Cardiac muscle cell (in vitro differentiated cells and primary cell): Measurements from ENCODE around the gene TTC9C. TPM values are rescaled to one million over a fixed set of nuclear protein-coding genes. Genes with fewer than 3 reads are reported as not detected.

Experiments used
- DNase-seq, 2 donors: peaks; one replicate each; pipeline versions ENCODE4 v3.0.0 to v3.0.0-alpha.2; 2010 to 2017; ENCODE audit warnings: low read depth in 1 of 2, low spot score in 1 of 2
- H3K27ac ChIP-seq: fragments of 200-600 bp; sonication (generic); 2 replicates; pipeline ENCODE4 v1.5.1; 2016
- H3K27me3 ChIP-seq: fragments of 200-600 bp; sonication (generic); 2 replicates; pipeline ENCODE4 v1.6.0; 2016; ENCODE audit warnings: control low read depth
- H3K36me3 ChIP-seq: fragments of 200-600 bp; sonication (generic); 2 replicates; pipeline ENCODE4 v1.5.1; 2016; ENCODE audit warnings: control low read depth
- H3K4me1 ChIP-seq: fragments of 200-600 bp; sonication (generic); 2 replicates; pipeline ENCODE4 v1.8.1; 2017; ENCODE audit warnings: low read depth, mild to moderate bottlenecking, mixed run types
- H3K4me3 ChIP-seq: fragments of 200-600 bp; sonication (generic); 2 replicates; pipeline ENCODE4 v1.5.1; 2016; ENCODE audit warnings: mild to moderate bottlenecking
- H3K9me3 ChIP-seq: fragments of 200-600 bp; sonication (generic); 2 replicates; pipeline ENCODE4 v1.5.1; 2017; ENCODE audit warnings: low read depth, mild to moderate bottlenecking, control low read depth
- polyA plus RNA-seq: library from polyadenylated mRNA; unstranded; fragments of >200 nt; fragmentation: Nextera tagmentation; extraction: Ambion mirVana; gene quantifications from 2 replicates; pipeline ENCODE4 v1.2.1, GENCODE V29; 2016
- total RNA-seq: library from RNA; depleted of rRNA; stranded (reverse); fragments of >200 nt; gene quantifications from 2 replicates; pipeline ENCODE4 v1.2.3, GENCODE V29; 2016
- TF ChIP-seq, protein P1 (sequence below): IDR thresholded peaks from 2 replicates; pipeline ENCODE4 v1.5.1; 2012; ENCODE audit warnings: low read depth, mild to moderate bottlenecking, low read length

Gene TTC9C
- total and polyA plus RNA-seq, 2 experiments from 2014 or later, result 37.3 to 39.0 TPM

DNA sequence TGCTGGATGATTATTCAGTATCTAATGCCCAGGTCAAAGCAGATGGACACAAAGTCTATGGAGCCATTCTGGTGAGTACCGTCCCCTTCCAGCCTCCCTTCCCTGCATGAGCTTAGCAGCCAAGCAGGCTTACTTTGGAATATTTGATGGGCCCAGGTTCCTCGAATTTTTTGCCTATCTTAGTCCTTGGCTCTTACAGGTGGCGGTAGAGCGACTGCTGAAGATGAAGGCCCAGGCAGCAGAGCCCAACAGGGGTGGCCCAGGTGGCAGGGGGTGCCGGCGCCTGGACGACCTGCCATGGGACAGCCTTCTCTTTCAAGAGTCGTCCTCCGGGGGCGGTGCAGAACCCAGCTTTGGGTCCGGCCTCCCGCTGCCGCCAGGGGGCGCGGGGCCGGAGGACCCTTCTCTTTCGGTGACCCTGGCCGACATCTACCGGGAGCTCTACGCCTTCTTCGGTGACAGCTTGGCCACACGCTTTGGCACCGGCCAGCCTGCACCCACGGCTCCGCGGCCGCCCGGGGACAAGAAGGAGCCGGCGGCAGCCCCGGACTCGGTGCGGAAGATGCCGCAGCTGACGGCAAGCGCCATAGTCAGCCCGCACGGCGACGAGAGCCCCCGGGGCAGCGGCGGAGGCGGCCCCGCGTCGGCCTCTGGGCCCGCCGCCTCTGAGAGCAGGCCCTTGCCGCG is 58.2 kb downstream of the TTC9C start:
- Histone ChIP-seq H3K27me3 (no peaks in the 10 kb centered on the region), H3K9me3 (no peaks in the 10 kb centered on the region), H3K27ac (peak overlapping the region; percentile 82), H3K4me3 (peak overlapping the region; percentile 51), H3K4me1 (peaks cover 10% of the 10 kb centered on the region), H3K36me3 (peaks cover 14% of the 10 kb centered on the region)
- TF ChIP-seq, protein P1, sequence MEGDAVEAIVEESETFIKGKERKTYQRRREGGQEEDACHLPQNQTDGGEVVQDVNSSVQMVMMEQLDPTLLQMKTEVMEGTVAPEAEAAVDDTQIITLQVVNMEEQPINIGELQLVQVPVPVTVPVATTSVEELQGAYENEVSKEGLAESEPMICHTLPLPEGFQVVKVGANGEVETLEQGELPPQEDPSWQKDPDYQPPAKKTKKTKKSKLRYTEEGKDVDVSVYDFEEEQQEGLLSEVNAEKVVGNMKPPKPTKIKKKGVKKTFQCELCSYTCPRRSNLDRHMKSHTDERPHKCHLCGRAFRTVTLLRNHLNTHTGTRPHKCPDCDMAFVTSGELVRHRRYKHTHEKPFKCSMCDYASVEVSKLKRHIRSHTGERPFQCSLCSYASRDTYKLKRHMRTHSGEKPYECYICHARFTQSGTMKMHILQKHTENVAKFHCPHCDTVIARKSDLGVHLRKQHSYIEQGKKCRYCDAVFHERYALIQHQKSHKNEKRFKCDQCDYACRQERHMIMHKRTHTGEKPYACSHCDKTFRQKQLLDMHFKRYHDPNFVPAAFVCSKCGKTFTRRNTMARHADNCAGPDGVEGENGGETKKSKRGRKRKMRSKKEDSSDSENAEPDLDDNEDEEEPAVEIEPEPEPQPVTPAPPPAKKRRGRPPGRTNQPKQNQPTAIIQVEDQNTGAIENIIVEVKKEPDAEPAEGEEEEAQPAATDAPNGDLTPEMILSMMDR, result peak; percentile 98
- DNase-seq, result peak; percentile 85 to 93

DNA sequence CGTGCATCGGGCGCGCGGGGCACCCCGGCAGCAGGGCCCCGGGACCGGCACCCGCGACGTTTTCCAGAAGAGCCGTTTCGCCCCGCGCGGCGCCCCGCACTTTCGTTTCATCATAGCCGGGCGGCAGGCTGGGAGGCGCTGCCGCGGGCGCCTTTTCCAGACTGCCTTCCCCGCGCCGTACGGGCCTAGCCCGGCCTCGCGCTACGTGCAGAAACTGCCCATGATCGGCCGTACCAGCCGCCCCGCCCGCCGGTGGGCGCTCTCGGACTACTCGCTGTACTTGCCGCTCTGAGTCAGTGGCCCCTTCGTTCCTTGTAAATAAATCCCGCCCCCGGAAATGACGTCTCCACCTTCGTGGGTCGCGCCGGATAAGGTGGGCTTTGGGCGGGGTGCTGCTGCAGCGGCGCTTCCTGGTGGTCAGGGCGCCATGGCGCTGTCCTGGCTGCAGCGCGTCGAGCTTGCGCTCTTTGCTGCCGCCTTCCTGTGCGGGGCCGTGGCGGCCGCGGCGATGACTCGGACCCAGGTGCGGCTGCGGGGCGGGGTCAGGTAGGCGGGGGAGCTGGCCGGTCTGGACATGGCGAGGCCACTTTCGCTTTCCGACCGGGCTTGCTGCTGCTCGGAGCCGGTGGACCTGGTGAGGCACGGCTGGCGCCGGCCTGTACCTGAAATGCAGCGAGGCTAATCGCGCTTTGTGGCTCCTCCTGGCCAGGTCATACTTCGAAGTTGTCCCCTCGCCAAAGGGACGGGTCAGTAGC is 58.9 kb downstream of the TTC9C start, which contains the start of gene TMEM179B:
Gene TMEM179B (plus strand): TSS at position 398 of the 755 bp plus-strand sequence. CDS start 30 bp downstream, at position 428.
- H3K9me3 ChIP-seq, result no peaks in the 10 kb centered on the region
- TF ChIP-seq, protein P1, result peak; percentile 67
- peak within 1 kb of the TSS; percentile 82 for H3K27ac ChIP-seq
- DNase-seq, result peak; percentile 98 to 100
- H3K27me3 ChIP-seq, result no peaks in the 10 kb centered on the region
- H3K4me3 ChIP-seq, result peak within 1 kb of the TSS; percentile 51
- H3K36me3 ChIP-seq, result peaks cover 10% of the 10 kb centered on the region
- H3K4me1 ChIP-seq, result peaks cover 10% of the 10 kb centered on the region

Other genes with a start within 250 kb of the TTC9C start
- gene AHNAK, start 181.7 kb upstream of the TTC9C start, total RNA-seq, result 50.1 and 77.1 TPM in 2 replicates
- 10.9 and 13.4 TPM in 2 replicates for gene AHNAK, start 181.7 kb upstream of the TTC9C start, polyA plus RNA-seq
- 1,990 and 2,091 TPM in 2 replicates for gene EEF1G, start 154.6 kb upstream of the TTC9C start, total RNA-seq
- 769 and 853 TPM in 2 replicates for gene EEF1G, start 154.6 kb upstream of the TTC9C start, polyA plus RNA-seq
- gene TUT1, start 137.0 kb upstream of the TTC9C start, total RNA-seq, result 14.9 and 29.1 TPM in 2 replicates
- 18.7 and 32.1 TPM in 2 replicates for gene TUT1, start 137.0 kb upstream of the TTC9C start, polyA plus RNA-seq
- 101 and 108 TPM in 2 replicates for gene MTA2, start 126.6 kb upstream of the TTC9C start, total RNA-seq
- 22.9 and 31.9 TPM in 2 replicates for gene MTA2, start 126.6 kb upstream of the TTC9C start, polyA plus RNA-seq
- gene EML3, start 115.7 kb upstream of the TTC9C start, total RNA-seq, result 21.1 and 42.8 TPM in 2 replicates
- gene EML3, start 115.7 kb upstream of the TTC9C start, polyA plus RNA-seq, result 32.0 and 38.4 TPM in 2 replicates
- gene ROM1, start 115.2 kb upstream of the TTC9C start, total RNA-seq, result 3.3 and 3.5 TPM in 2 replicates
- 6.9 and 7.9 TPM in 2 replicates for gene ROM1, start 115.2 kb upstream of the TTC9C start, polyA plus RNA-seq
- 46.4 and 52.0 TPM in 2 replicates for gene B3GAT3, start 106.5 kb upstream of the TTC9C start, total RNA-seq
- 53.0 and 64.9 TPM in 2 replicates for gene B3GAT3, start 106.5 kb upstream of the TTC9C start, polyA plus RNA-seq
- gene GANAB, start 81.9 kb upstream of the TTC9C start, total RNA-seq, result 110 TPM in 2 replicates
- gene GANAB, start 81.9 kb upstream of the TTC9C start, polyA plus RNA-seq, result 143 and 151 TPM in 2 replicates
- 33.9 and 36.3 TPM in 2 replicates for gene INTS5, start 75.2 kb upstream of the TTC9C start, total RNA-seq
- 32.2 and 40.1 TPM in 2 replicates for gene INTS5, start 75.2 kb upstream of the TTC9C start, polyA plus RNA-seq
- gene C11orf98, start 63.3 kb upstream of the TTC9C start, total RNA-seq, result 136 and 141 TPM in 2 replicates
- 115 and 136 TPM in 2 replicates for gene C11orf98, start 63.3 kb upstream of the TTC9C start, polyA plus RNA-seq
- gene CSKMT, start 63.2 kb upstream of the TTC9C start, total RNA-seq, result 3.8 and 11.0 TPM in 2 replicates
- gene CSKMT, start 63.2 kb upstream of the TTC9C start, polyA plus RNA-seq, result 14.1 and 25.1 TPM in 2 replicates
- 13.0 and 18.8 TPM in 2 replicates for gene UQCC3, start 56.8 kb upstream of the TTC9C start, total RNA-seq
- gene UQCC3, start 56.8 kb upstream of the TTC9C start, polyA plus RNA-seq, result 32.3 and 33.5 TPM in 2 replicates
- gene LBHD1, start 56.2 kb upstream of the TTC9C start, total RNA-seq, result 11.1 and 11.6 TPM in 2 replicates
- 10.1 and 11.7 TPM in 2 replicates for gene LBHD1, start 56.2 kb upstream of the TTC9C start, polyA plus RNA-seq
- 235 and 302 TPM in 2 replicates for gene UBXN1, start 49.4 kb upstream of the TTC9C start, total RNA-seq
- gene UBXN1, start 49.4 kb upstream of the TTC9C start, polyA plus RNA-seq, result 109 and 111 TPM in 2 replicates
- 0.81 and 1.9 TPM in 2 replicates for gene LRRN4CL, start 39.0 kb upstream of the TTC9C start, total RNA-seq
- 0.24 TPM in 1 of 2 replicates, not detected in the other for gene LRRN4CL, start 39.0 kb upstream of the TTC9C start, polyA plus RNA-seq
- gene BSCL2, start 21.1 kb upstream of the TTC9C start, total RNA-seq, result 70.3 and 73.8 TPM in 2 replicates
- gene BSCL2, start 21.1 kb upstream of the TTC9C start, polyA plus RNA-seq, result 73.7 and 79.2 TPM in 2 replicates
- gene GNG3, start 20.8 kb upstream of the TTC9C start, total RNA-seq, result 0.67 TPM in 1 of 2 replicates, not detected in the other
- 2.6 and 3.0 TPM in 2 replicates for gene GNG3, start 20.8 kb upstream of the TTC9C start, polyA plus RNA-seq
- gene HNRNPUL2, start 1.0 kb upstream of the TTC9C start, total RNA-seq, result 13.7 and 20.0 TPM in 2 replicates
- gene HNRNPUL2, start 1.0 kb upstream of the TTC9C start, polyA plus RNA-seq, result 2.9 and 3.2 TPM in 2 replicates
- 12.5 and 14.3 TPM in 2 replicates for gene ZBTB3, start 25.7 kb downstream of the TTC9C start, total RNA-seq
- gene ZBTB3, start 25.7 kb downstream of the TTC9C start, polyA plus RNA-seq, result 10.4 and 10.8 TPM in 2 replicates
- 67.2 and 101 TPM in 2 replicates for gene POLR2G, start 33.1 kb downstream of the TTC9C start, total RNA-seq
- 195 and 219 TPM in 2 replicates for gene POLR2G, start 33.1 kb downstream of the TTC9C start, polyA plus RNA-seq
- gene TAF6L, start 42.9 kb downstream of the TTC9C start, total RNA-seq, result 33.1 and 38.8 TPM in 2 replicates
- gene TAF6L, start 42.9 kb downstream of the TTC9C start, polyA plus RNA-seq, result 46.3 and 56.3 TPM in 2 replicates
- gene TMEM179B, start 58.9 kb downstream of the TTC9C start, total RNA-seq, result 34.2 and 55.2 TPM in 2 replicates
- 78.6 and 81.8 TPM in 2 replicates for gene TMEM179B, start 58.9 kb downstream of the TTC9C start, polyA plus RNA-seq
- 87.1 and 88.9 TPM in 2 replicates for gene TMEM223, start 63.5 kb downstream of the TTC9C start, total RNA-seq
- gene TMEM223, start 63.5 kb downstream of the TTC9C start, polyA plus RNA-seq, result 92.4 and 102 TPM in 2 replicates
- gene NXF1, start 77.0 kb downstream of the TTC9C start, total RNA-seq, result 52.8 and 60.7 TPM in 2 replicates
- 96.7 and 127 TPM in 2 replicates for gene NXF1, start 77.0 kb downstream of the TTC9C start, polyA plus RNA-seq
- 38.5 and 45.2 TPM in 2 replicates for gene STX5, start 103.6 kb downstream of the TTC9C start, total RNA-seq
- gene STX5, start 103.6 kb downstream of the TTC9C start, polyA plus RNA-seq, result 49.4 and 53.6 TPM in 2 replicates
- not detected in 2 replicates for gene TEX54, start 104.4 kb downstream of the TTC9C start, total RNA-seq
- 3.0 and 4.8 TPM in 2 replicates for gene TEX54, start 104.4 kb downstream of the TTC9C start, polyA plus RNA-seq
- gene WDR74, start 111.1 kb downstream of the TTC9C start, total RNA-seq, result 47.4 and 63.3 TPM in 2 replicates
- 42.1 and 52.8 TPM in 2 replicates for gene WDR74, start 111.1 kb downstream of the TTC9C start, polyA plus RNA-seq
- 71.8 and 79.2 TPM in 2 replicates for gene SLC3A2, start 152.4 kb downstream of the TTC9C start, total RNA-seq
- 93.8 and 100 TPM in 2 replicates for gene SLC3A2, start 152.4 kb downstream of the TTC9C start, polyA plus RNA-seq
- gene CHRM1, start 192.9 kb downstream of the TTC9C start, total RNA-seq, result 1.3 and 1.4 TPM in 2 replicates
- gene CHRM1, start 192.9 kb downstream of the TTC9C start, polyA plus RNA-seq, result 0.97 and 1.6 TPM in 2 replicates